ENCODE data around the gene APOB.
"Not testable (repeated sequence)": the region's sequence is repeated elsewhere in the genome, so short reads cannot be mapped to it uniquely, and the experiment has no call there.

The APOB gene

GRCh38 chr2:21034156-21034971 is 9.5 kb downstream of the APOB start:
- no peak for DNase-seq (ENCODE audit: low read depth in 1 of 2, low spot score in 1 of 2)

GRCh38 chr2:21033237-21034155 is 10.4 kb downstream of the APOB start:
- DNase-seq (ENCODE audit: low read depth in 1 of 2, low spot score in 1 of 2), result no peak

- no peak for DNase-seq (ENCODE audit: low read depth in 1 of 2, low spot score in 1 of 2)
These were observed 11.3 kb downstream of the APOB start for GRCh38 chr2:21032338-21033236.

GRCh38 chr2:21030983-21031968 is 12.6 kb downstream of the APOB start:
- no peak for DNase-seq (ENCODE audit: low read depth in 1 of 2, low spot score in 1 of 2)

- no peak for DNase-seq (ENCODE audit: low read depth in 1 of 2, low spot score in 1 of 2)
These were observed 14.4 kb downstream of the APOB start for GRCh38 chr2:21029519-21029918.

GRCh38 chr2:21028951-21029350 is 14.9 kb downstream of the APOB start:
- DNase-seq (ENCODE audit: low read depth in 1 of 2, low spot score in 1 of 2), result not testable (repeated sequence)

- DNase-seq (ENCODE audit: low read depth in 1 of 2, low spot score in 1 of 2), result no peak
These were observed 15.6 kb downstream of the APOB start for GRCh38 chr2:21028021-21028947.

- DNase-seq (ENCODE audit: low read depth in 1 of 2, low spot score in 1 of 2), result no peak
These were observed 17.2 kb downstream of the APOB start for GRCh38 chr2:21026479-21027282.

GRCh38 chr2:21025690-21026478 is 18.0 kb downstream of the APOB start:
- DNase-seq (ENCODE audit: low read depth in 1 of 2, low spot score in 1 of 2), result no peak

GRCh38 chr2:21024722-21025389 is 19.0 kb downstream of the APOB start:
- no peak for DNase-seq (ENCODE audit: low read depth in 1 of 2, low spot score in 1 of 2)

GRCh38 chr2:21024198-21024597 is 19.7 kb downstream of the APOB start:
- no peak for DNase-seq (ENCODE audit: low read depth in 1 of 2, low spot score in 1 of 2)

GRCh38 chr2:21023419-21024181 is 20.3 kb downstream of the APOB start:
- no peak for DNase-seq (ENCODE audit: low read depth in 1 of 2, low spot score in 1 of 2)

- DNase-seq (ENCODE audit: low read depth in 1 of 2, low spot score in 1 of 2), result no peak
These were observed 21.0 kb downstream of the APOB start for GRCh38 chr2:21022792-21023367.

GRCh38 chr2:21021430-21021829 is 22.4 kb downstream of the APOB start:
- DNase-seq (ENCODE audit: low read depth in 1 of 2, low spot score in 1 of 2), result no peak

- no peak for DNase-seq (ENCODE audit: low read depth in 1 of 2, low spot score in 1 of 2)
These were observed 23.1 kb downstream of the APOB start for GRCh38 chr2:21020668-21021288.

All from stimulated activated CD4-positive, alpha-beta T cell treated with anti-CD3 and anti-CD28 coated beads, Interleukin-15, amount 100 ng/mL, for 1 hour (primary cell).